Middle frontal gyrus (tissue), 1 donor: ENCODE data around the gene INPP4A.

Experiments used
- DNase-seq: peaks from one replicate; pipeline ENCODE4 v3.0.0-alpha.2; 2015; ENCODE audit warnings: low spot score; ENCODE audit errors: extremely low spot score

The INPP4A gene

DNA sequence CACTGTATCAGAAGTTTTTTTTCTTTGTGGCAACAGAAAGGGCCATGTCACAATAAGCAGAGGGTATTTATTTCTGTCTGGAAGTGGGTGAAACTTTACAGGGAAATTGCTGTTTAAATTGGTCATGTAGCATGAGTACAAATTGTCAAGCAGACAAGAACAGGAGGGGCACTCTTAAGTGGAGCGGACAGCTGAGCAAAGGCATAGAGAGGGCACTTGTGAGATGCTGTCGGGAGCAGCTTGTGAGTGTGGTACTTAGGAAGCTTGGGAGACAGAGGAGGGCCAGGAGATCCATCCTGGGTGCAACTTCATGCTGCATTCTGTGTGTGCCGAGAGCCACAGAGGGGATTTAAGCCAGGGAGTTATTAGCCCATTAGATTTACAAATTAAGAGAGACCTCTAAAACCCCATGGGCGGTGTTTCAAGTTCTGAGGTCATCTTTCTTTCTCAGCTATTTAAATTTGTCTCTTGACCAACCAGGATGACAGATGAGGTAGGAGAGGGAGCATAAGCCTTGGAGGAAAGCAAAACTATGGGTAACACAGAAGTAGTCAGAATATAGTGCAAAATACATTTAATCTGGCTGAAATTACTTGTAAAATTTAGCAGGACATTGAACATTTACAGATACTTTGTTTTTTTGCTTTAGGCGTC lies 30.4 kb downstream of the INPP4A start:
- DNase-seq = no peak

DNA sequence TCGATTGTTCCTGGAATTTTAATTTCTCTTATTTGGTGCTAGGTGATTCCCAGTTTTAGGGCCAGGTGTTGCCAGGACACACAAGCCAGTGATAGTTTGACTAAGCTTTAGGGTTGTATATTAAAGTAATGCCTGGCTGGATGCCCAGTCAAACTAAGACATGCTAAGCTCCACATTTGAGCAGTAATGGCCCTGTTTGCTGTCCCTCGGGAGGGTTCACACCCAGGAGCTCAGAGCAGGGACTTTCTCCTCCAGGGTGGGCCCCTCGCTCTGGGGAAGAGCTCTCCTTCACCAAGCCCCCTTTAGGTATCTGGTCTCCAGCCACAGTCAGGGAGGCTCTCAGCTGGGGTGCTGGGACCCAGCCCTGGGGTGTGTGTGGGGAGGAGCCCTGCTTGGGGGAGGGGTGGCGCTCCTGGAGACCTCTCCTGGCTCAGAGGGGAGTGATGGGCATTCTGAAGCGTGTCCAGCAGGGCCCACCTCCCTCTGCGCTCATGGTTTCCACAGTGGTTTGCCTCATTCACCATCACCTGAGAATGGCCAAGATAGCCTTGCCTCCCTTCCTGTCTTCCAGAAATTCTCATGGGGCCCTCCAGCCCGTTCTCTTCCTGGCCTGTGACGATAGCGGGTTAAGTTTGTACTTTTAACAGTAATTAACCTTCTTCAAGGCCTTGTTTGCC lies 31.7 kb downstream of the INPP4A start:
- DNase-seq = no peak

DNA sequence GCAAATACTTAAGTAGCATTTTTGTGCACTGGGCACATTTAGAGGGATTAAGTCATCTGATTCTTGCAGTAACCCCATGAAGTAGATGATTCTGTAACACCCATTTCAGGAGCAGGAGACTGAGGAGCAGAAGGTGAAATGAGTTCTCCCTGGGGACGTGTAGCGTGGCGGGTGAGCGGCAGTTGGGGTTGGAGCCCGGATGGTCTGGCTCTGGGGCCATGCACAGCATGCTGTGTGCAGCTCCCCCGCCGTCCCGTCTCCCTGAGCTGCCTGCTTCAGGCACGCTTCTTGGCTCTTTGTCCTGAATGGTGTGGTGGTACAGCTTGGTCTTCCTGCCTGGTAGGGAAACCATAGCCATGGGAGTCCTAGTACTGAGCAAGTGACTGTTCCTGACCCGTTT lies 32.4 kb downstream of the INPP4A start:
- DNase-seq = no peak

DNA sequence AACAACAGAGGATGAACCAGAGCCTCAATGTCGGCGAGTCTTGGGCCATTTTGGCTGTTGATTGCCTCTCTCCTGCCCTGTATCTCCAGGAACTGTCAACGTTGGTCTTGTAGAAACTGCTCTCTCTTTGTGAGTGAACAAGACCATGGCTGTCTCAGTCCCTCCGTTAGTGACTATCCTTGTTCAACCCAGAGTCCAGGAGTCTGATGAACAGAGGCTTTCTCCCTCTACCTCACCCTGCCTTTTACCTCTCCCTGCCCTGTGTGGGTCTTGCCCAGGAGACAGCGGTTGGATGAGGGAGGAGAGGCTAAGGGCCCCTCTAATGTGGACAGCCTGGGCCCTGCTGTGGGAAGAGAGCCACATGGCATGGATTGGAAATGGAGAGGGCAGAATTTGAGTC lies 32.8 kb downstream of the INPP4A start:
- DNase-seq = no peak

DNA sequence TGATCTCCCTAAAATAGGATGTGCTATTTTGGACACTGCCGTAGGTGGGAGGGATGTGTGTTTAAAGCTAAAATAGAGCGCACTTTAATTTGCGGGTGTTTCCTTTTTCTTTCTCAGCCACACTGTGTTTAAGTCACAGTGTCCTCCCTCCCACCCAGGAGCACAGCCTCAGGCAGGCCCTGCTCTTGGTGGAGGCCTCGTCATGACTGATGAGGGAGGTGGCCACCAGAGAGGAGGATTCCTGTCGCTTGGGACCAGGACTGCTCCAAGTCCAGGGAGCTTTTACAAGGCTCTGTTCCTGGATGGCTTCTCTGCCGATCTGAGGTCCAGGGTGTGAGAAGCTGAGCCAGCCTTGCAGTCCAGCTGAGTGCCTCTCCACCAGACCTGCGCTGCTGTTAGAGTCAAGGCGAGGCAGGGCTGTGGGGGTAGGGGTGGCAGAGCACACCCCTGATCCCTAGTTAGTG lies 33.5 kb downstream of the INPP4A start:
- peak; percentile 53 for DNase-seq

DNA sequence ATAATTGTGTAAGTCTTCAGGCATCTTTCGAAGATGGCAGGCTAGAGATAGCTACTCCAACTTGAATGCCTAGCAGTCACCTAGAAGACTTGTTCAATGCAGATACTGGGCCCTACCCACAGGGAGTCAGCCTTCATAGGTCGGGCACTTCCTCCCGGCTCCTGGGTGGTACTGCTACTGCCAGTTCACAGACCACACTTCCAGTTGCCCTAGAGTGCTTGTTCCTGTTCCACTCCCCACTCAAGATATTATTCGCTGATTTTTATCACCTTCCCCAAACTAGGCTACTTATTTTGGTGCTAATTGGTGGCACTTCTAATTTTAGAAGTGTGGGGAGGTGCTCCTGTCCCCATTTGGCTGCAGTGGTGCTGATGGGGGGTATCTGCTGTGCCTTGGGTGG lies 34.2 kb downstream of the INPP4A start:
- no peak for DNase-seq

DNA sequence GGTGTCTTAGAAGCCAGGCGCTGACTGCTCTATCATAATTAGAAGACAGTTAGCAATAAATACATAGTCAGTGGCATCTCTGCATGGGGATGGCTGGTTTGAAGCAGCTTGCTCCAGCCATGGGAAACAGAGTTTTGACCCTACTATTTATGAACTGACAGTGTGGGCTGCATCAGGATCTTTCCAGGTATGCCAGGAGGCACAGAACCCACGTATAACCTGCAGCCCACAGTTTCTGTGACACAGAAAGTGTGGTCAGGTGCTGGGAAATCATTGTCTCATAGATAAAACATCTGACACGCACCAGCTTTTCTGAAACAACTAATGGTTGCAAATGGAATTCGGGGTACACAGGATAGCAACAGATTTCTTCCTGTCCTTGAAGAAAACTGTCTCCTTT lies 34.7 kb downstream of the INPP4A start:
- no peak for DNase-seq

DNA sequence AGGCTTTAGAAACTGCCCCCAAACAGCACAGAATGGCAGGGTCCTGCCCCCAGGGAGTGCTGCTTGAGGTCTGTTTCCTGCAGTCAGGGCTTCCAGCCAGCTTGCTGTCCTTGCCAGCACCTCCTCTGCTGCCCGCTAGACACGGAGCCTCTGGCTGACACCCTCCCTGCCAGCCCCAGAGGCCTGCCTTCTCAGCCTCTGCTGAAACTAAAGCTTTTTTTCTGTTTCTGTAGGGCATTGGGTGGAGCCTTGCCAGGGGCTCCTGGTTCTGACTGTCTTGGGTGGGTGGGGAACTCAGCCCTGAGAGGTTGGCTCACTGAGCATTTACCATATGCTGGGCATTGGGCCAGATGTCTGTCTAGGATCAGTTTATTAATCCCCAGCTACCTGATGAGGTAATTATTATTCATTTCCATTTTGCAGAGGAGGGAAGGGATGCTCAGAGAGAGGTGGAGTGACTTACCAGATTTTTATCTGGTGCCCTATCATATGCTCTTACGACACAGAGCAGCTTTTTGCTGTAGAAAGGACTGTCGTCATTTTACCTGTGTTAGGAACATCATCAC lies 35.4 kb downstream of the INPP4A start:
- no peak for DNase-seq

DNA sequence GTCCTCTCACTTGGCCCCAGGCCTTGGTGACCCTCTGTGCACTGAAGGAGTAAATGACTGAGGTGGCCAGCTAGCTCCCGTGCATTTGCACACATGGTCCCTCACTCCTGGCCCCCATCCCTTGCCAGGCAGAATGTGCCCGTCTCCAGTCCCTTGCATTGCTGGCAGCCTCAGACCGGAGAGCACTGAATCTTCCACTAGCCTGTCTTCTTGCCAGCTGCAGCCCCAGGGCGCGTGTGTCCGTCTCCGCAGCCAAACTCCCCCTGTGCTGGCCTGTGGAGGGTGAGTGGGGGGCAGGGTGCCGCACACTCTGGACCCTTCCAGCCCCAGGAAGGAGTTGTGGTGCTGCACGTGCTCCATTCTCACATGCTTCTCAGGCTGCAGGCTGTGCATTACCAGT lies 35.9 kb downstream of the INPP4A start:
- DNase-seq = no peak

DNA sequence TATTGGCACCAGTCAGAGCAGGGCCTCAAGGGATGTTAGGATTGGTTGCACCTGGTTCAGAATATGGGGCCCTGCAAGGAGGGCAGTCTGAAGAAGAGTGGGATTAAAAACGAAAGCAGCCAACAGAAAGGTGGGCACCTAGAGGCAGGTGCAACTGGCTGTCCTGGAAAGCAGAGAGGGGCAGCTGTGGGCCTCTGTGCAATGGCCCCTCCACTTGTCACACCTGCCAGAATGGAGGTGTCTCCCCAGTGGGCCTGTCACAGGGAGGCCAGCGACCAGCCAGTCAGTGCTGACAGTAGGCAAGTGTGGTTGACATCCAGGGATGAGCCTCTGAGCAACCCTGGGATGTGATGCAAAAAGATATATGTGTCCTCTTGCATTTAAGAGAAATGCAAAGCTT lies 37.7 kb downstream of the INPP4A start:
- DNase-seq = no peak

DNA sequence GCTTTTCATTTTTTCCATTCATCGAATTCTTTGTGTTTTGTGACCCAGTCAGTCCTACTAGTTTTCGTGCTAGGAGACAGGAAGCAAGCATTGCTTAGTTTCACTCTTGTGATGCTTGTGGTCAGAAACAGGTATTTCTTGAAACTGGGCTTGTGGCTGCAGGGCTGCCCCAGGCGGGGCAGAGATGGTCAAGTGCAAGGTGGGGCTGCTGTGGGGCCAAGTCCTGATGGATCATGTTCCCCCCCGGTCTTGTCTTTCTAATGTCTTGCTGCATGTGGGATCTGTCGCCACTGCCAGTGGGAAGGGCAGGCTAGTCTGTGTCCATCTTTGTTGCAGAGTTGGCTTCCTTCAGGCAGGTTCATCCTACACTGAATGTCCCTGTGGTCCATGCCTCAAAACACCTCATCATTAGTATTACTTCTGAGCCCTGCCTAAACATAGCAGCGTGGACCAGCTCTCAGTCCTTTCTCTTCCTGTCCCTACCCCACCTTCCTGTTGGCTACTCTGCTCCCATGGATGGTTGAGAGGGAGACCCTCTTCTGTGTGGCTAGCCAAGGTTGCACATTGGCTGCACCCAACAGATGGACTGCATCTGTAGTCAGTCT lies 38.7 kb downstream of the INPP4A start:
- no peak for DNase-seq

DNA sequence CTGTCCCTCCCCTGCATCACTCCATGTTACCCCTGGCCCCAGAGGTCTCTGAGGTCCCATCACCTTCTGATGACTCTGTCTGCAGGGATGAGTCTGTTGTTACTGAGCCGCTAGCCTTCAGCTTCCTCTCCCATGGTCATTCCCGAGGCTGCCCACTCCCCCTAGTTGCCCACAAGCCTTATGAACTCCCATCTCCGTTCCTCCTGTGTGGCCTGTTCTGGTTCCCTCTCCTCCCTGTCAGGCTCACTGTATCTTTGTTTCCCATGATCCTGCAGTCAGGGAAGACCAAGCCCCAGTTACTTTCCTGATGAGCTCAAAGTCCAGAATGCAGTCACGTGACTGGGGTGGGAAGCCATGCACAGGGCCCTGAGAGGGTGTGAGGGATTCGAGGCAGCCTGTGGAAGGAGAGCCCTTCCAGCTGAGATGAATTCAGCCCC lies 39.5 kb downstream of the INPP4A start:
- DNase-seq = no peak

DNA sequence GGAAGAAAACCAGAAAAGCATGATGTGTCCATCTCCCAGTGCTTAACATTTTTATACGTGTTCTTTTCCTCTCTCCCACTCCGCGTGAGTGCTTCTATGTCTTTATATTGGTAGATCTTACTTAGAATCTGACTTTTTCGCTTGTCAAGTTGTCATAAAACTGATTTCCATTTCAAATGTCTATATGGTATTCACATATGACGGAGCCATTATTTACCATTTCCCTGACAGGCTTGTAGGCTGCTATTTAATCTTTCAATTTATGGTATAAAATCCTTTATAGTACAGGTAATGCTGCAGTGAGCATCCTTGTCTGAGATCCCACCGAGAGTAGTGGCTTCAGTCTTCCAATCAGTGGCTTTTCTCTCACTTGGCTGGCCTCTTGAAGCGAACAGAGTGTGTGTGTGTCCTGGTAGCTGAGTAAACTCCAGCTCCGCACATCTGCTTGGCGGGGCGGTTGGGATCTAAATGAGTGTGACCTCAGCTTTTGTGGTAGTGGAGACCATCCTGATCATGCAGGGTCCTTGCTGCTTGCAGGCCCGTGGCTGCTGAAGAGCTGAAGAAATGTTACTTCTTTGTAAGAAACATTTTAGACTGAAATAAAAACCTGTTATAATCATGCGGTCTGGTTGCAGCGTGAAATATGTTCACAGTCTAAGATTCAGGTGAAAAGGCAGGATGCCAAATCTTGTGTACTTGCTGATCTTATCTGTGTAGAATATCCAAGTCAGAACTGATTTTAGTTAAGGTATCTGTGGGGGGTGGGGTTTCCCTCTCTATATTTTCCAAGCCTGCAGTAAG lies 40.2 kb downstream of the INPP4A start:
- DNase-seq = no peak

DNA sequence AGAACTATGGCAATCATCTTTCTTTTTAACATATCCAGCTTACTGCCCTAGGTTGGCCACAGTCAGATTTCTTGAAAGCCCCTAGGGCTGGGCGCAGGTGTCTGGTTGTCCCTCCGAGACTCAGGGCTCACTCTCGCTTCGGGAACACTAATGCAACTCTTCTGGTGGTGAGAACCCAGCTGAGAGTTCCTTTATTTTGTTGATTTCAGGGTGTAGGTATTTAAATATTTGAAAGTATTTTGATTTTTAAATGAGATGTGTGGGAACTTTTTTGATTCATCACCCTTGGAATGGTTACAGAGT lies 40.7 kb downstream of the INPP4A start:
- no peak for DNase-seq

DNA sequence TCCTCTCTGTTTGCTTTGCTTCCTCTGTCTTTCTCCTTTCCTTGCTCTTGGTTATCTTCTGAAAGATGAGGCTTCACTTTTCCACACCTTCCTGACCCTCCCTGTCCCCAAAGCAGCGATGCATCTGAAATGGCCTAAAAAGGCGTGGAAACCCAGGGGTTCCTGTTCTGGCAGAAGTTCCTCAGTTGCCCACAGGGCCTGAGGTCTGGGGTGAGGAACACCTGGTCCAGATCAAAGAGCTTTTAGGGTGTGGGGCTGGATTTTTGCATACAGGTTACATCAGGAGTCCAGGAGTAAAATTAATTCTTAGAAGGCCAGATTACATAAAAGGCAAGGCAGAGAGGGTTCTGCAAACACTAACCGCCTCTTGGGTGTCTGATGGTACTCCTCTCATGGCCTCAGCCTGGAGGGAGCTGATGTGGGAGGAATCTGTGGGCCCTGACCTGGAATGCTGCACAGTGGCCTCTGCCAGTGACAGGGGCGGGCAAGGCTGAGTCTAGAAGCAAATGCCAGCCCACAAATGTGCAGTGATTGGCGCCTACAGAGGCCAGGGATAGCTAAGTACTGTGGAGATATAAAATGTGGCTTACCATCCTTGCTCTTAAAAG lies 41.8 kb downstream of the INPP4A start:
- no peak for DNase-seq

DNA sequence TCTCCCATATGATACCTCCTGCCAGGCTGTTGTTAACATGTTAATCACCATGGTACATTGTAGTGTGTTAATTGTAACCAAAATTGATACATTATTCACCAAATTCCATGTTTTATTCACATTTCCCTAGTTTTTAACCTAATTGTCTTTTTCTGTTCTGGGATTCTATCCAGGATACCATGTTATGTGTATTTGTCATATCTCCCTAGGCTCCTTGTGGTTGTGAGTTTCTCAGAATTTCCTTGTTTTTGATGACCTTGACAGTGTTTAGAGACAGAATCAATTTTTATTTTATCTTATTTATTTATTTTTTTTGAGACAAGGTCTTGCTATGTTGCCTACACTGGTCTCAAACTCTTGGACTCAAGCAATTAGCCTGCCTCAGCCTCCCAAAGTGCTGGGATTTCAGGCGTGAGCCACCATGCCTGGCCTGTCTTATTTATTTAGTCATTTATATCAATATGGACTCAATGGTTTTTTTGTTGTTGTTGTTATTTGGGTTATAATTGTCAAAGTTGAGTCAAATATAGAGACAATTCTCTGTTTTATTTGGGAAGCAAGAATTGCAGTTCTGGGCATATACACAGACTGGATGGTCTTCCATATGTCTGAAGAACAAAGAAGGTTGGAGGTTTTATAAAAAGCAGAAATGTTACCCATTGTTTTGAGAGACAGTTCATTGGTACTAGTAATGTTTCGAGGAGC lies 42.6 kb downstream of the INPP4A start:
- no peak for DNase-seq

DNA sequence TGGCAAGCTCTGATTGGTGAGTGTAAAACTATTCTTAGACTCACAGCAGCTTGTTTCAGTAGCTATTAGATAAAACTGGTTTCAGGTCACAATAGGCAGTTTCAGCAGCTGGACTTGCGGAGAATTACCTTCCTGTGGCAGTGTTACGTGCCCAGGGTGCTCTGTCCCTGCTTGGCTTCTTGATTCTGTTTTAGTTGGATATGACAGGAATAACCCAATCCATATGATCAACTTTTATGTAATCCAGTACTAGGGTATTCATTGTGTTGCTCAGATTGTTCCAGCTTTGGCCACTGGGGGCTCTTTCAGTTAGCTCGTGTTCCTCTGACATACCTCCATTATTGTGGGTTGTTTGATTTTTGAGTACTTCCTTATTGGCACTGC lies 43.1 kb downstream of the INPP4A start:
- no peak for DNase-seq

DNA sequence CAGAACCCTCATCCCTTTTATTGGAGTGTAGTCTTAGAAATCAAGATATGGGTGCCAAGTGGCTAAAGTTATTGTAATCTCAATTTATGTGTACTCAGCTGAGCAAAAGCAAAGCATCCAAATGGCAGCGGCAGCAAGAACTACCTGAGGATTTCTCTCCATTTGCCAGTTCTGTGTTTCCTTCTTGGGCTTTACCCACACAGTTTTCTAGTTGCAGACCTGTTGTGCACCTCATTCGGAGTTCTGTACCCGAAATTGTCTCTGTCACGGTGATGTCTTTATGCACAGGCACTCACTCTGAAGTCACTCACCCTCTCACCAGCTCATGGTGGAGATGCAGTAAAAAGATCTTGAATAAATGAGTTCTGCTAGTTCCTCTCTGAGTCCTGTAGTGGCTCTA lies 43.6 kb downstream of the INPP4A start:
- no peak for DNase-seq

DNA sequence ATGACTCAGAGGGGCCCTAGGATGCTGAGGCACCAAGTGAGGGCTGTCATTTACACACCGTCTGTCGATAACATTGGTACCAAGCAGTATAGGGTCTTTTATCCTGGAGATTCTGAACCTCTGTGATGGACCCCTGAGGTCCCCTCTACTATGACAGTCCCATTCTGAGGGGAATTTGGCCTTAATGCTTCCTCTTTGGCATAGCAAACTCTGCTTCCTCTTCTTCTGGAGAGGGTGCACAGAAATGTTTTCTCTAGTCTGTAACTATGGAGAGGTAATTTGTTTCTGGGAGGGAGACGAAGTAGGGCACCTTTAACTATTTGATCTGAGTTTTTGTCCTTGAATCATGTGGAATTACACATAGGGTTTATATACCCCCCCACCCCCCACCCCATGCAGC lies 44.8 kb downstream of the INPP4A start:
- no peak for DNase-seq

DNA sequence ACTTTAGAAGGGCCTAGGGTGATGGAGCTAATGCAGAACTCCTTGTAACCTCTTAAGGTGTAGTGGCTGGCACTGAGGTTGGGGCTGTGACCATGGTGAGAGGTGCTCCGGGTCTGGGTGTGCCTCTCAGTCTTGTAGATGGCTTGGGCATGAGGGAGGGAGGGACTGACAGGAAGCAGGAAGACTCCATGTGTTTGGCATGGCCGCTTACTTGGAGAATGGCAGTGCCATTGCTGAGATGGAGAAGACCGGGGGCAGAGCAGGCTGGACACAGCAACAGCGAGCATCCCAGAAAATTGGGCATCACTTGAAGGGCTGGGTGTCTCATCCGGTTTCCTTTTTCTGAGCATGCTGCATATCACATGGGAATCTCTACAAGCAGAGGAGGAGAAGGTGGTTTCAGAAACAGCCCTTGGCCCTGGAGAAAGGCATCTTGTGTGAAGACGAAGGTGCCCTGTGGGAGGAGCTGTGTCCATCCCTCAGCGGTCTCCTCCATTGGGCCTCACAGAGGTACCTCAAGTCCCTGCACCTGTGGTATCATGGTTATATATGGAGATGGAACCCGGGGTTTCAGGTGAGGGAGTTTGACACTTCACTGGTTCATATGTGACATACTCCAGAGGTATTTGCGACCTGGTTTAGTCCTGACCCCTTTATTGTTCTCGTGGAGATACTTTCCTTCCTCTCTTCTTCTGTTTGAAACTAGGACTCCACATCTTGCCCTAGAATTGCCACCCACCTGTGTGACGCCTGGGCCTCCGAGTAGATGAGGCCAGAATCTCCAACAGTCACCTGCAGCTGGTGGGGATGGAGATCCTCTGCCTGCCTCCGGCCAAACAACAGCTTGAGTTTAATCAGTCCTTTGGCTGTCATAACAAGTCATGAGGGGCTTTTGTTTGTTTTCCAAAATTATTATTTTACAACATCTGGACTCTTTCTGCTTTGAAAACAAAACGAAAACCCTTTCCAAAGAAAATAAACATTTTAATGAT lies 45.6 kb downstream of the INPP4A start:
- no peak for DNase-seq
